NCI-H2171 (cell line): ENCODE data around the gene IL19.
"Not testable (repeated sequence)": the region's sequence is repeated elsewhere in the genome, so short reads cannot be mapped to it uniquely, and the experiment has no call there.

ENCODE experiments used
- DNase-seq: peaks from one replicate; lab custom pipeline; 2025; lab: John Stamatoyannopoulos, UW

Gene IL19

DNA sequence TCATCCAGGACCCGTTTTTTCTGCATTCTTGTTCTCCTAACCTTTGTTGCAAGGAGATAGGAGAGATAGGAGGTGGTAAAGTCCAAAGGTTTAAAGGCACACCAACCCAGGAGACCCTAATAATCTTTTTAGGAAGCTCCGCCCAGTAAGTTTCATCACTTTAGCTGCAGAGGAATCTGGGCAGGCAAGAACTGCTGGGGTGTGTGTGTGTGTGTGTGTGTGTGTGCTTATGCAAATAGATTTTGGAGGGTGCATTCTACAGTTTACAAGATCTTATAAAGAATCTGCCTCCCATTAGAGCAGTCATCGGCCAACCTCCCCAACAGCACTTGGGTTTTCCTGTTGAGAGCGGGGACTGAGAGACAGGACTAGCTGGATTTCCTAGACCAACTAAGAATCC is 5.7 kb downstream of the IL19 start:
- DNase-seq = no peak

DNA sequence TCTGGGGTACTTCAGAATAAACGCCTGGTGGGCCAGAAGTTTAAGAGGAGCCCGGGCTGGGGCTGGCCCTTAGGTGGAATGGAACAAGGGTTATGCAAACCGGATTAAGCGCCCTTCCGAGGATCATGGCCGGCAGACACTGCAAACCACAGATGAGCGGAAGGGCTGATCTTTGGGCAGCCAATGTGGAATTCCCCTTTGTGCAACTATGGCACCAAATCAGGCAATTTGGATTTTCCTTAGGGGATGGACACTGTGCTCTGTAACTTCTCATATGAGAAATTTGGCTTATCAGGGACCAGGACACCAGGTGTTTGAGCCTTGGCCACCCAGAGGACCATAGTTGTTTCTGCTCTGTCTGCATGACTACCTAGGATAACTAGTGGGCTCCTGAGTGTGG is 7.5 kb downstream of the IL19 start:
- no peak for DNase-seq

DNA sequence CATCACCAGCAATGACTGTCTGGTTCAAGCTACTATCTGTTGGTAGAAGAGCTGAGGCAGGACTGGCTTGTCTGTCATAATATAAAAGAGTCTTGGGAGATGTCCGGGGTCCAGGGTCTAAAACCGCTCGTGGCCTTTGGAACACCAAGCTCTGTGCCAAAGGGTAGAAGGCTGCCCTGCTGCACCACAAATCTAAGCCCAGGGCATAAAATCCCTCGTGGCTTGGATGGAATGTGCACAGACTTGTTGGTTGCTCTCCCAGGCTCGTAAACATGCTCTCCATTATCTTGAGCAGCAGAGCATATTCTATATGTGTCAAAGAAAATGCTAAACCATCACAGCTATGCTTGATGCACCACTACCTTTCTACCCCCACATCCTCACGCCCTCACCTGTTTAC is 8.3 kb downstream of the IL19 start:
- not testable (repeated sequence) for DNase-seq

DNA sequence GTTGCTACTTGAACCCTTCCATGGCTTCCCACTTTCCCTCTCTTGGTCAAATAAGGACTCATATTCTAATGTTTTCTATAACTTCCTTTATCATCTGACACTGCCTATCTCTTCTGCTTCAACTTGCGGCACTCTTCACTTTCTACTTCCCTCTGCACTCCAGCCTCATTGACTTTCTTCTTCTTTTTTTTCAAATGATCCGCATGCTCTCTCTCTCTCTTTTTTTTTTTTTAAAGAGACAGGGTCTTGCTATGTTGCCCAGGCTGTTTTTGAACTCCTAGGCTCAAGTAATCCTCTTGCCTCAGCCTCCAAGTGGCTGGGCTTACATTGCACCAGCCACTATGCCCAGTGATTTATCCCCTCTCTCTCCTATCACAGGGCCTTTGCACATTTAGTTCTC is 9.1 kb downstream of the IL19 start:
- DNase-seq = no peak

GRCh38 chr1:206782448-206782847 is 11.9 kb downstream of the IL19 start:
- DNase-seq = no peak

GRCh38 chr1:206783506-206783905 is 12.9 kb downstream of the IL19 start:
- DNase-seq = no peak

- DNase-seq = no peak
These were observed 13.9 kb downstream of the IL19 start for GRCh38 chr1:206784471-206784903.

GRCh38 chr1:206785182-206785765 is 14.7 kb downstream of the IL19 start:
- DNase-seq = no peak

GRCh38 chr1:206786212-206786886 is 15.8 kb downstream of the IL19 start:
- DNase-seq = no peak

- no peak for DNase-seq
These were observed 17.3 kb downstream of the IL19 start for GRCh38 chr1:206787891-206788290.

GRCh38 chr1:206788487-206789050 is 18.0 kb downstream of the IL19 start:
- DNase-seq = no peak

DNA sequence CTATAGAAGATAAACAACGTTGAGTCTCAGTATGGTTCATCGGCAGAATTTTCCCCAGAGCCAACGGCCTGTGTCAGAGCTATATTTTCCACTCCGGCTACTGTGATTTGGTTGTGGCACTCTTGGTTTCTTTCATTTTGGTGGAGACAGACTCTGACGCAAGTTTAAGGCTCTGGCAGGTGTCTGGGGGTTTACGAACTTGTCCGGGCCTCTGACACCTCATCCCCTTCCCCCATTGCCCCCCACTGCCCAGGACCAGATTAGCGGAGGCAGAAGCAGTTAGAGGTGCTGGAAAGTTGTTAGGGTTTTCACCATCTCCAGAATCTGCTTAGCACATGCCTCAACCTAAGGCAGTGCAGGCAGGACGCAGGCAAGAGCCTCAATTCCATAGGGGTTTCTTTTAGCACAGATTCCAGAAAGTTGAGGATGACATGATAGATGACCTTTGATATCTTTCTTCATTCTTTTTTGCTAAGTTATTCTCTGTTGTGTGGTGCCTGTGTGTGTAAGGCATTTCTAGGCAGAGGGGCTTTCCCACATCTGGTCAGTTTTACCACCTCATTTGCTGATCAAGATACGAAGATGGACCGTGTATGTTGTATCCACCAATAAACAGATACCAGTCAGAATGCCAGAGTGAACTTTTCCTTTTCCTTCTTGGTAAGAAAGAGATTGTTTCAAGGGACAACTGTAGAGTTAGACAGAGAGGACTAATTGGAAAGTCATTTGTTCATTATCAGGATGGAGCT is 20.1 kb downstream of the IL19 start:
- no peak for DNase-seq

DNA sequence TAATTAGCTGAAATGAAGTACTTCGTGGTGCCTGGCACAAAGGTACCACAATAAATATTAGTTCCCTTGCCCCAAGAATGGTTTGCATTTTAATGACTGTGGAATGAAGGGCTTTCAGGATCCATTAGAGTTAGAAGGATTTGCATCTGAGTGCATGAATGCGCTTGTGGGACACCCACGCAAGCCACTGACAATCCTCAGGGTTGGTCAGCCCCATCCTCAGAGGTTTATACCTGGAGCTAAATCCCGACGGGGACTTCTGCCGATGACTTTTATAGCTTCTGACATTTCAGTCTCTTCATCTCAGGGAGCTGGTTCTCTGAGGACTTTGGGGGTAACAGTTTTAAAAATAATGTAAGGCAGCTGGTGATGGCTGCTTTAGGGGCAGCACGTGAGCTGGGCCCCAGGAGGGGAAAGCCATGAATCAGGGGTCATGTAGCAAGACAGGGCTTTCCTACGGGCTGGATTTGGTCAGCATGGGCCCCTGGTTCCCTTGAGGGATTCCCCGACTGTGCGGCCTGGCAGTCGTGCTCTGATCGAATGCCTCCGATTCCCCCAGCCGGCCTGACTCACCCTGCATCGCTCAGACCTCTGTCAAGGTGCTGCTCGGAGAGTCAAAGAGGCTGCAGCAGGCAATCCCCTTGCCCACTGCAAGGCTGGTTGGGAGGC is 22.5 kb downstream of the IL19 start:
- no peak for DNase-seq

- DNase-seq = no peak
These were observed 23.0 kb downstream of the IL19 start for GRCh38 chr1:206793620-206794019.

DNA sequence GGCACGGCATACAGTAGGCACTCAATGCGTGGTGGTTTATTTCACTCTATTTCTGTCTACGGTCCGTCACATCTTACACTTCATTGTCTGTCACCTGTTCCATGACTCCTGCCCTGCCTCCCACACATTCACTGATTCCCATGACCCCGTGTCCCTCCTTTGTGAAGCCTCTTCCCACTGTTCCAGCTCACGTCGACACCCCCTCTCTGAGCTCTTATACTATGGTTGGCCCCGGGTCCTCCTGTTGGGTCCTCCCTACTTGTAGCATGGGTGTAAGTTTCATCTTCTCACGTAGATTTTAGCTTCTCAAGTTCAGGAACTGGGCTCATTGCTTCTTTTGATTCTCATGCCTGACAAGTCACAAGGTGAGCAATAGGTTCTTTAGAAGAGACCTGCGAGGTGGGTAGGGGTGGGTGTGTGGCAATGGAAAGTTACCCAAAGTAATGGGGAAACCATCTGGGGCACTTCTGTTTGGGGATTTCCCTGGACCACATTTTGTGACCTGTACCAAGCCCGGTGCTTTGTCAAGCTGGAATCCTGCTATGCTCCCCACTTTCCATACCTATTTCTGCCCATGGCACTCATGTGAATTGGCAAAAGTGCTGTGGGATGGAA is 23.8 kb downstream of the IL19 start:
- no peak for DNase-seq

DNA sequence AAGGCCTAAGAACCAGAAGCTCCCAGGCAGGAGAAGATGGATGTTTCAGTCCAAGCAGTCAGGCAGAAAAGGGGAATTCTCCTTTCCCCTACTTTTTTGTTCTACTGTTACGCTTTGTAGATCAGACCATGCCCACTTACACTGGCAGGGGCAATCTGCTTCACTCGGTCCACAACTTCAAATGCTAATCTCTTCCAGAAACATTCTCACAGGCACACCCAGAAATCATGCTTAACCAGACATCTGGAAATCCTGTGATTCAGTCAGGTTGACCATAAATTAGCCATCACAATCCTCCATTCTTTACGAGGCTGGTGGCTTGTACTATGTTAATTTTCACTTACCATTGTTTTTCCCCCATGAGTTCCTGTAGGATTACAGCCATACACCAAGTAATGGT is 25.5 kb downstream of the IL19 start:
- no peak for DNase-seq

GRCh38 chr1:206796981-206797402 is 26.4 kb downstream of the IL19 start:
- DNase-seq = no peak

GRCh38 chr1:206797534-206798383 is 27.2 kb downstream of the IL19 start:
- no peak for DNase-seq

GRCh38 chr1:206798384-206798996 is 27.9 kb downstream of the IL19 start:
- DNase-seq = no peak

DNA sequence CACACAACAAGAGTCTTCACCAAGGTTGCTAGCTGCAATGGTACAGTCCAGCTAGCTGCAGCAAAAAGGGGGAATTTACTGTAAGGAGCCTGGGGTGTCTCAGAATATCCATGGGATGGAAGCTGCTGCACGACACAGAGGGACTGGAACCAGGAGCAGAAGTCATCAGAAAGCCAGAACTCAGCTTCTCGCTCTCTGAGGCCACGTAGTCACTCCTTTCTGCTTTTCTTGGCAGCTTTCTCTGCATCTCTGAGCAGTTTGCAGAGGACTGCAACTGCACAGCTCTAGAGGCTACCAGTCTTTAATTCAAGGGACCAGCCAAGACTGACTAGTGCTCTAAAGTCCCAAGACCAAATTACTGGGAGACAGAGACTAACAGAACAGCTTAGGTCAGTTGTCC is 28.7 kb downstream of the IL19 start:
- no peak for DNase-seq

DNA sequence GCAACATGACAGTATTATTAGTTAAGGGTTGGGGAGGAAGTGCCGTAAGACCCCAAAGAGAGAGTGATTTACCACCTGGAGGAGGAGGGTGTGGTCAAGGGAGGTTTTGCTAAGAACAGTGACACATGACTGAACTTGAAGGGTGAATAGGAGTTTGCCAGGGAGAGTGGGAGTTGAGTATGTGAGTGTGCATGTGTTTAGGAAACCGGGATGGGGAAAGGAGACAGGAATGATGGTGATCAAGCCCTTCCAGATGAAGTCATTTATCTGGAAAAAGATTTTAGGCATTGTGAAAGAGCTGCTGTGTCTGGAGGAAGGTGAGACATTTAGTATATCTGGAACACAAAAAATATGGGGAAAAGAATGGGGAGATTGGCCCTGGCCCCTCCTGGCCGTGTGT is 29.8 kb downstream of the IL19 start:
- no peak for DNase-seq
